Choroid plexus epithelial cell (primary cell): ENCODE measurements around the gene FUS.
A peak's percentile ranks its signal among the peaks of the same experiment; 100 is the strongest.
"Not testable (repeated sequence)": the region's sequence is repeated elsewhere in the genome, so short reads cannot be mapped to it uniquely, and the experiment has no call there.

Experiments used
- DNase-seq: peaks from one replicate; pipeline ENCODE4 v3.0.0-alpha.2; 2010; ENCODE audit warnings: low read depth
- H3K4me3 ChIP-seq: 2 replicates; pipeline ENCODE4 v1.5.1; 2011; ENCODE audit warnings: low read depth, mild to moderate bottlenecking, control low read depth, low read length, moderate library complexity
- TF ChIP-seq, protein P1 (sequence below): conservative IDR thresholded peaks from 2 replicates; pipeline ENCODE4 v1.5.1; 2011; ENCODE audit warnings: low read depth, mild to moderate bottlenecking, control low read depth, inconsistent platforms, low read length, moderate library complexity

The FUS gene

DNA sequence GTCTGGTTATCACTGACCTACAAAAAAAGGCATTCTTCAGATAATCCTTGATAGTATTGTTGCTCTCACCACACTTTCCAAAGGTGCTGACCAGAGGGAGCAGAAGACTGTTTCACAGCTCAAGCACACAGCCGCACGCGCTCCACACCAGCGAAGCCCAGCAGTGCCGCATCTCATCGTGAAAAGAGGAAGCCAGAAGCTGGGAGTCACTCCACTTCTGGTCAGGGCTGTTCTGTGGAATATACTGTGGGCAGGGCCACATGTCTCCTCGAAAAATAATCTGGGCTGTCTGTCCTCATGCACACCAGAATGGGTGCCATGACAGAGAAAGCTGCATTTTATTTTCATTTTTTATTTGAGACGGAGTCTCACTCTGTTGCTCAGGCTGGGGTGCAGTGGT lies 22.8 kb upstream of the FUS start:
- no peak overlapping the region for H3K4me3 ChIP-seq
- TF ChIP-seq, protein P1, sequence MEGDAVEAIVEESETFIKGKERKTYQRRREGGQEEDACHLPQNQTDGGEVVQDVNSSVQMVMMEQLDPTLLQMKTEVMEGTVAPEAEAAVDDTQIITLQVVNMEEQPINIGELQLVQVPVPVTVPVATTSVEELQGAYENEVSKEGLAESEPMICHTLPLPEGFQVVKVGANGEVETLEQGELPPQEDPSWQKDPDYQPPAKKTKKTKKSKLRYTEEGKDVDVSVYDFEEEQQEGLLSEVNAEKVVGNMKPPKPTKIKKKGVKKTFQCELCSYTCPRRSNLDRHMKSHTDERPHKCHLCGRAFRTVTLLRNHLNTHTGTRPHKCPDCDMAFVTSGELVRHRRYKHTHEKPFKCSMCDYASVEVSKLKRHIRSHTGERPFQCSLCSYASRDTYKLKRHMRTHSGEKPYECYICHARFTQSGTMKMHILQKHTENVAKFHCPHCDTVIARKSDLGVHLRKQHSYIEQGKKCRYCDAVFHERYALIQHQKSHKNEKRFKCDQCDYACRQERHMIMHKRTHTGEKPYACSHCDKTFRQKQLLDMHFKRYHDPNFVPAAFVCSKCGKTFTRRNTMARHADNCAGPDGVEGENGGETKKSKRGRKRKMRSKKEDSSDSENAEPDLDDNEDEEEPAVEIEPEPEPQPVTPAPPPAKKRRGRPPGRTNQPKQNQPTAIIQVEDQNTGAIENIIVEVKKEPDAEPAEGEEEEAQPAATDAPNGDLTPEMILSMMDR, result no peak
- DNase-seq, result no peak

DNA sequence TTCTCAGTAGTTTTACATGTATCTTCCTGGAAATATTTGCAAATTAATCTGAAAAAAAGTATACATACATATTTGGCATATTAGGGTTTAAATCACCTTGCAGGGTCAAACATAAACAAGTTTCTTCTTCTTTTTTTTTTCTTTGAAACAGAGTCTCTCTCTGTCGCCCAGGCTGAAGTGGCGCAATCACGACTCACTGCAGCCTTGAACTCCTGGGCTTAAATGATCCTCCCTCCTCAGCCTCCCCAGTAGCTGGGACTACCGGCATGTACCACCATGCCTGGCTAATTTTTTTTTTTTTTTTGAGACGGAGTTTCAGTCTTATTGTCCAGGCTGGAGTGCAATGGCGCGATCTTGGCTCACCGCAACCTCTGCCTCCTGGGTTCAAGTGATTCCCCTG lies 12.6 kb upstream of the FUS start:
- no peak for DNase-seq
- H3K4me3 ChIP-seq, result no peak overlapping the region
- TF ChIP-seq, protein P1, result no peak

DNA sequence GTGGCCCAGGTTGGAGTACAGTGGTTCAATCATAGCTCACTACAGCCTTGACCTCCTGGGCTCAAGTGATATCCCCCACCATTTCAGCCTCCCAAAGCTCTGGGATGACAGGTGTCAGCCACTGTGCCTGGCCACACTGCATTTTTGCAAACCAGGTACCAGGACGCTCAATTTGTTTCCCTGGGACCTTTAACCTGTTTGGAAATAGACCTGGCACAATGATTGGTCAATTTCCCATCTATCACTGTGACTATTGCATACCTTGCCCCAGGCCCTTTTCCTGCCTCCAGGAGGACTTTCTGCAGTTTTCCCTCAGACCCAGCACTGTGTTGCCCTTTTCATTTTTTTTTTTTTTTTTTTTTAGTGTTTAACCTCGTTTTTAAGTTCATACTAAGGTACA lies 11.1 kb upstream of the FUS start:
- TF ChIP-seq, protein P1, result no peak

DNA sequence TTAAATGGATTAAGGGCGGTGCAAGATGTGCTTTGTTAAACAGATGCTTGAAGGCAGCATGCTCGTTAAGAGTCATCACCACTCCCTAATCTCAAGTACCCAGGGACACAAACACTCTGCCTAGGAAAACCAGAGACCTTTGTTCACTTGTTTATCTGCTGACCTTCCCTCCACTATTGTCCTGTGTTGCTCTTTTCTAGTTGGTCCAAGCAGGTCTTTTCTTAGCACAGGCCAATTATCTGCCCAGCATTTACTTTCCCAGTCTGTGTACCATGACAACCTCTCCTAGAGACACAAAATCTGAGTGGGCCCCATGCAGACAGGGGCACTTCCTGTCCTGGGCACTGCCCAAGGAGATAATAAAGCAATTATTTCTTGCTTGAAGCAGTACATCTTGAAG lies 9.9 kb upstream of the FUS start:
- DNase-seq, H3K4me3 ChIP-seq: not testable (repeated sequence)

More for the DNA sequence above, 11.1 kb upstream of the FUS start:
- H3K4me3 ChIP-seq, result no peak overlapping the region
- DNase-seq, result no peak

DNA sequence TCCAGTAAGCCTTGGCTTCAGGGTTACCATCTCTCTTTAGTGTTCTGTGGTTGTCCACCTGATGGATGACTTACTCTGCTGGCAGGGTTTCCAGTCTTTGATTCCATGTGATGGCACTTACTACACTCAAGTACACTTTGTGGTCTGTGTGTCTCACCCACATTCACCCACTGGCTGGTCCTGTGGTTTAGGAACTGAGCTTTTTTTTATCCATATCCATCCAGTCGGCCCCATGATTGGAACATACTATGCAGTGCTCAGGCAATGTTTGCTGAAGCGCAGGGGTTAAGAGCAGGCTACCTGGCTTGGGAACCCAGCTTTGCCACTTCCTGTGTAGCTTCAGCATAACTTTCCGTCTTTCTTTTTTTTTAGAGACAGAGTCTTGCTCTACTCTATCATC lies 2.8 kb upstream of the FUS start:
- DNase-seq, result peak; percentile 33
- TF ChIP-seq, protein P1, result no peak
- no peak overlapping the region for H3K4me3 ChIP-seq

DNA sequence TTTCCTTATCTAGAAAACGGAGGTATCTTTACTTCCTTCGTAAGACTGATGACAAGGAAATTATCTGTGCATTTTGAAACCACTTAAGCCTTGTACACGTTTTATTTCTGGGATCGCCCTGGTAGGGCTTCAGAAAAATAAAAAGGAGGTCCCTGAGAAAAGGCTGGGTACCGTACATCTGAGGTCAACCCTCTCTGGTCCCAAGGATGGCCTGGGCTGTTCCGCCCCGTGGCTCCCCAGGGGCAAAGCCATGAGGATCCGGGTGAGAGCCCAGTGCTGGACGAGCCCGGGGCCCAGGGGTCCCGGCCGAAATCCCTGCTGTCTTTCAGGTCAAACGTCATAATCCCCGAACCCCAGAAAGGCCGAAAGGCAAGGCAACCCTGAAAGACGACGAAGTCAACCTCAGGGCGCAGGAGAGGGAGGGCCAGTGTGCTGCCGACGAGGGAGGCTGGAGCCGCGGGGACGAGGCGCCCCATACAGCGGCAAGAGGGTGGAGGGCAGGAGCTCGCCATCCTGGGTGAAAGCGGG lies 656 bp upstream of the FUS start:
- TF ChIP-seq, protein P1, result no peak
- peak overlapping the region; percentile 98 for H3K4me3 ChIP-seq
- no peak for DNase-seq

DNA sequence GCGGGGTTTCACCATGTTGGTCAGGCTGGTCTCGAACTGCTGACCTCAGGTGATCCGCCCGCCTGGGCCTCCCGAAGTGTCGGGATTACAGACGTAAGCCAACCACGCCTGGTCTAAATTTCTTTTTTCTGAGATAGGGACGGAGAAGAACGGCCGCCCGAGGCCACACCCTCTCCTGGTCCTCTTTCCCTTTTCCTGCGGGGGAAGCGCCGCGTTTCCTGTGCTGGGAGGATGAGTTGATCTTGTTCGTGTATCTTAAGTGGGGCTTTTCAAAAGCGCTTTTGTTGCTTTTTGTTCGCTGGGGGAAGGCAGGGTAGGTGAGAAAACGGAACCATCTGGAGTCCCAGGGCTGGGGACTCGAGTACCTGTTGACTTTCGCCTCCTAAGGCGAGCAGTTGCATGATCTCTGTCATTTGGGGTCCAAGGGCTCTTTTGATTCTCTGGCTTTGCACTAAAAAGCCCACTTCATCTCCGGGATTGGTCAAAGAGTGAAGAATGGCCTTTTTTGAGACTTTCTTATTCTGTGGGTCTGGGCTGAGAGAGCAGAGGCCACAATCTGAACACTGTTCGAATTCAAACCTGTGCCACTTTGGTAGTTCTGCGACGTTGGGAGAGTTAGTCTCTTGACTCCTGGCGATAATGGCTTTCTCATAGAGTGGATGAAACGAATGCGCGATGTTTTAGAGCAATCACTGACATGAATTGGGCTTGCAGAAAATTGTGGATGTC lies 1.3 kb downstream of the FUS start:
- peak; percentile 41 for DNase-seq
- TF ChIP-seq, protein P1, result no peak

More for the DNA sequence above, 1.3 kb downstream of the FUS start:
- peak overlapping the region; percentile 98 for H3K4me3 ChIP-seq
